SH-SY5Y (cell line): Measurements from ENCODE around the gene ZNF835.

Experiments used
- GATA2 ChIP-seq: IDR thresholded peaks from 2 replicates; pipeline ENCODE4 v1.6.1; 2011; ENCODE audit warnings: mild to moderate bottlenecking, low read depth, low read length
- GATA3 ChIP-seq: IDR thresholded peaks from 2 replicates; pipeline ENCODE4 v1.6.1; 2011; ENCODE audit warnings: low read depth, mild to moderate bottlenecking, low read length, moderate library complexity

GRCh38 chr19:56699552-56699951 lies 28.0 kb upstream of the ZNF835 start:
- TF ChIP-seq GATA2 (no peak), GATA3 (no peak)
